Liver (tissue), 9 donors: ENCODE results near the gene PSTPIP1. TPM values are rescaled to one million over a fixed set of nuclear protein-coding genes. Genes with fewer than 3 reads are reported as not detected.

ENCODE experiments used
- DNase-seq: peaks from one replicate; pipeline ENCODE4 v3.0.0-alpha.2; 2017; ENCODE audit warnings: low spot score
- H3K27ac ChIP-seq, 2 donors: one replicate each; pipeline ENCODE4 v1.7.0; 2013; ENCODE audit warnings: inconsistent platforms in 2 of 2, low read length in 2 of 2, control low read depth in 1 of 2, low read depth in 1 of 2, mild to moderate bottlenecking in 1 of 2
- H3K27me3 ChIP-seq, 4 donors: one replicate each; pipeline versions ENCODE4 v1.6.1 to v1.7.0; 2013; ENCODE audit warnings: low read length in 3 of 4, inconsistent platforms in 1 of 4, mild to moderate bottlenecking in 1 of 4, moderate library complexity in 1 of 4; ENCODE audit not compliant: control insufficient read depth in 4 of 4, insufficient read depth in 4 of 4
- H3K36me3 ChIP-seq, 4 donors: one replicate each; pipeline versions ENCODE4 v1.6.1 to v1.7.0; 2013; ENCODE audit warnings: low read length in 3 of 4, mild to moderate bottlenecking in 3 of 4, low read depth in 1 of 4, moderate library complexity in 1 of 4; ENCODE audit not compliant: control insufficient read depth in 4 of 4, insufficient read depth in 3 of 4
- H3K4me1 ChIP-seq, 4 donors: one replicate each; pipeline versions ENCODE4 v1.6.1 to v1.7.0; 2013; ENCODE audit warnings: low read length in 3 of 4, mild to moderate bottlenecking in 3 of 4, moderate library complexity in 1 of 4; ENCODE audit not compliant: control insufficient read depth in 4 of 4, insufficient read depth in 4 of 4
- H3K4me3 ChIP-seq, 3 donors: one replicate each; pipeline versions ENCODE4 v1.6.1 to v1.7.0; 2013; ENCODE audit warnings: low read length in 3 of 3, control low read depth in 1 of 3, low read depth in 1 of 3, mild to moderate bottlenecking in 1 of 3
- H3K9ac ChIP-seq, 2 donors: one replicate each; pipeline ENCODE4 v1.7.0; 2013; ENCODE audit warnings: low read length in 2 of 2, mild to moderate bottlenecking in 2 of 2, moderate library complexity in 2 of 2, control low read depth in 1 of 2, low read depth in 1 of 2
- H3K9me3 ChIP-seq, 4 donors: one replicate each; pipeline versions ENCODE4 v1.6.1 to v1.7.0; 2013; ENCODE audit warnings: low read length in 3 of 4; ENCODE audit not compliant: control insufficient read depth in 4 of 4
- EGR1 ChIP-seq, 2 donors: IDR thresholded peaks; 2 replicates each; pipeline ENCODE4 v1.6.1; 2016 to 2018; ENCODE audit warnings: antibody characterized with exemption in 2 of 2, low read depth in 2 of 2
- FOXA1 ChIP-seq: IDR thresholded peaks from 2 replicates; pipeline ENCODE4 v1.6.1; 2016; ENCODE audit warnings: antibody characterized with exemption
- FOXA2 ChIP-seq: IDR thresholded peaks from 2 replicates; pipeline ENCODE4 v1.6.1; 2016; ENCODE audit warnings: antibody characterized with exemption
- GABPA ChIP-seq, 2 donors: IDR thresholded peaks in 1 of 2; conservative IDR thresholded peaks in 1 of 2; 2 replicates each; pipeline ENCODE4 v1.6.1; 2016; ENCODE audit warnings: antibody characterized with exemption in 2 of 2, mild to moderate bottlenecking in 1 of 2, moderate library complexity in 1 of 2
- HNF4A ChIP-seq, 2 donors: conservative IDR thresholded peaks; 2 replicates each; pipeline ENCODE4 v1.6.1; 2016; ENCODE audit warnings: antibody characterized with exemption in 2 of 2, mild to moderate bottlenecking in 2 of 2
- HNF4G ChIP-seq: IDR thresholded peaks from 2 replicates; pipeline ENCODE4 v1.6.1; 2016; ENCODE audit warnings: antibody characterized with exemption
- JUND ChIP-seq, 2 donors: IDR thresholded peaks; 2 replicates each; pipeline ENCODE4 v1.6.1; 2016; ENCODE audit warnings: antibody characterized with exemption in 2 of 2
- NR2F2 ChIP-seq: IDR thresholded peaks from 2 replicates; pipeline ENCODE4 v1.6.1; 2016; ENCODE audit warnings: antibody characterized with exemption
- RAD21 ChIP-seq, 2 donors: IDR thresholded peaks; 2 replicates each; pipeline ENCODE4 v1.6.1; 2016; ENCODE audit warnings: antibody characterized with exemption in 2 of 2, mild to moderate bottlenecking in 2 of 2
- RXRA ChIP-seq, 2 donors: IDR thresholded peaks; 2 replicates each; pipeline ENCODE4 v1.6.1; 2017 to 2018; ENCODE audit warnings: antibody characterized with exemption in 2 of 2, mild to moderate bottlenecking in 1 of 2
- YY1 ChIP-seq: IDR thresholded peaks from 2 replicates; pipeline ENCODE4 v1.6.1; 2016; ENCODE audit warnings: antibody characterized with exemption, mild to moderate bottlenecking
- WGBS: extraction: QIAGEN DNeasy Blood & Tissue Kit; methylation state at CpG from one replicate; pipeline ENCODE4 v1.1.7; 2013; 5-methylcytosine and 5-hydroxymethylcytosine counted together
- polyA plus RNA-seq, 2 donors: library from polyadenylated mRNA; stranded (reverse) in 1 of 2; unstranded in 1 of 2; fragments of 200-250 nt in 1 of 2; fragments of >200 nt in 1 of 2; fragmentation: Nextera tagmentation in 1 of 2; extraction: Ambion mirVana in 1 of 2; gene quantifications; one replicate each; pipeline versions ENCODE4 v1.2.1 to v1.2.3, GENCODE V29; 2013 to 2015
- total RNA-seq, 2 donors: library from RNA; depleted of rRNA; stranded (reverse); fragments of >200 nt; gene quantifications; one replicate each; pipeline ENCODE4 v1.2.3, GENCODE V29; 2014
- TF ChIP-seq, protein P1 (sequence below): IDR thresholded peaks from 2 replicates; pipeline ENCODE4 v1.6.1; 2016; ENCODE audit warnings: antibody characterized with exemption
- TF ChIP-seq, protein P2 (sequence below): fragments of 150-350 bp; IDR thresholded peaks from 2 replicates; pipeline ENCODE4 v1.5.1; 2017; ENCODE audit warnings: improper control_type of control experiment, low read depth, low read length; ENCODE audit not compliant: missing input control
- TF ChIP-seq, protein P3 (sequence below): IDR thresholded peaks from 2 replicates; pipeline ENCODE4 v1.6.1; 2016; ENCODE audit warnings: antibody characterized with exemption
- donor health status: healthy.
- donor health status: healthy.
- donor health status: healthy.
- donor health status: healthy.
- donor health status: healthy.

Gene PSTPIP1
- total and polyA plus RNA-seq, 4 donors = 1.1 to 4.6 (median 3.0) TPM

DNA sequence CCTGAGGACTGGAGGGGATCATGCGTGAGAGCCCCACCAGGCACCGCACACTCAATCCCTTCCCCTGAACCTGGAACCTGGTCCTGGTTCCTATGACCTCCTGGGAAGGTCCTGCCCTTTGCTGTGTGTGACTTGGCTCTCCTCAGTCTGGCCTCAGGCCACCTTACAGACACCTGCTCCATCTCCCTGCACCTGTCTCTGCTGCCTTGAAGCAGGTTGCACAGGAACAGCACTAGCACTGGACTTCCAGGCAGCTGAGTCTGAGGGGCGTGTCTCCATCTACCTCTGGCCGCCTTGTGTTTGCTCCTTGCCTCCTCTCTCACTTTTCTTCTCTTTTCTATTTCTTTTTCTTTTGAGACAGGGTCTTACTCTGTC, 15.4 kb downstream of the PSTPIP1 start:
- DNase-seq = no peak
- no peaks in the 10 kb centered on the region for H3K4me1 ChIP-seq
- H3K27me3 ChIP-seq = no peaks in the 10 kb centered on the region

DNA sequence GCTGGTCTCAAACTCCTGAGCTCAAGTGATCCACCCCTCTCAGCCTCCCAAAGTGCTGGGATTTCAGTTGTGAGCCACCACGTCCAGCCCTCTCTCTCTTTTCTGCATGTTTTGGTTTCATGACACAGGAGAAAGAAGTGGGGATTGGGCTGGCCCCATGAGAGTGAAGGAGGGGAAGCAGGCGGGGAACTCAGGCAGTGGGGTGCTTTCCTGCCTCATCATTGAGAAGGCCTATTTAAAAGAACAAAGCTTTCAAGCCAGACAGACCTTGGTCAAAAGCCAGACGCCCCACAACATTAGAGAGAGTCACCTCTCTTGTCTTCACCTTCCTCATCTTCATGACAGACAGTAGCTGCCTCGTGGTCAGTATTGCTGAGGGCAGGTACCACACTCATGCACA, 15.9 kb downstream of the PSTPIP1 start:
- H3K27me3 ChIP-seq = no peaks in the 10 kb centered on the region
- H3K4me1 ChIP-seq = no peaks in the 10 kb centered on the region
- H3K36me3 ChIP-seq = no peaks in the 10 kb centered on the region
- no peak overlapping the region for H3K27ac ChIP-seq
- no peak for TF ChIP-seq YY1
- TF ChIP-seq EGR1 (IDR thresholded peaks at IDR 0.05; ENCODE audit: low read depth in 2 of 2) = no peak
- TF ChIP-seq HNF4A (conservative IDR thresholded peaks at IDR 0.05) = no peak
- no peak for TF ChIP-seq FOXA2
- no peaks in the 10 kb centered on the region for H3K9me3 ChIP-seq
- H3K9ac ChIP-seq = no peak overlapping the region
- H3K4me3 ChIP-seq = no peak overlapping the region
- DNase-seq = no peak
- 84% methylated on average over 4 of the region's 4 CpGs for WGBS

More for the DNA sequence above, 15.4 kb downstream of the PSTPIP1 start:
- no peak overlapping the region for H3K27ac ChIP-seq
- TF ChIP-seq EGR1 (IDR thresholded peaks at IDR 0.05; ENCODE audit: low read depth in 2 of 2) (no peak), NR2F2 (no peak), FOXA2 (no peak), RXRA (IDR thresholded peaks at IDR 0.05) (no peak), HNF4G (no peak), GABPA (IDR thresholded peaks at IDR 0.05 in 1 of 2, conservative IDR thresholded peaks at IDR 0.05 in 1 of 2) (no peak), FOXA1 (no peak), RAD21 (IDR thresholded peaks at IDR 0.05) (no peak)
- TF ChIP-seq, protein P1, sequence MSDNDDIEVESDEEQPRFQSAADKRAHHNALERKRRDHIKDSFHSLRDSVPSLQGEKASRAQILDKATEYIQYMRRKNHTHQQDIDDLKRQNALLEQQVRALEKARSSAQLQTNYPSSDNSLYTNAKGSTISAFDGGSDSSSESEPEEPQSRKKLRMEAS = no peak
- TF ChIP-seq, protein P2, sequence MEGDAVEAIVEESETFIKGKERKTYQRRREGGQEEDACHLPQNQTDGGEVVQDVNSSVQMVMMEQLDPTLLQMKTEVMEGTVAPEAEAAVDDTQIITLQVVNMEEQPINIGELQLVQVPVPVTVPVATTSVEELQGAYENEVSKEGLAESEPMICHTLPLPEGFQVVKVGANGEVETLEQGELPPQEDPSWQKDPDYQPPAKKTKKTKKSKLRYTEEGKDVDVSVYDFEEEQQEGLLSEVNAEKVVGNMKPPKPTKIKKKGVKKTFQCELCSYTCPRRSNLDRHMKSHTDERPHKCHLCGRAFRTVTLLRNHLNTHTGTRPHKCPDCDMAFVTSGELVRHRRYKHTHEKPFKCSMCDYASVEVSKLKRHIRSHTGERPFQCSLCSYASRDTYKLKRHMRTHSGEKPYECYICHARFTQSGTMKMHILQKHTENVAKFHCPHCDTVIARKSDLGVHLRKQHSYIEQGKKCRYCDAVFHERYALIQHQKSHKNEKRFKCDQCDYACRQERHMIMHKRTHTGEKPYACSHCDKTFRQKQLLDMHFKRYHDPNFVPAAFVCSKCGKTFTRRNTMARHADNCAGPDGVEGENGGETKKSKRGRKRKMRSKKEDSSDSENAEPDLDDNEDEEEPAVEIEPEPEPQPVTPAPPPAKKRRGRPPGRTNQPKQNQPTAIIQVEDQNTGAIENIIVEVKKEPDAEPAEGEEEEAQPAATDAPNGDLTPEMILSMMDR = no peak
- TF ChIP-seq, protein P3, sequence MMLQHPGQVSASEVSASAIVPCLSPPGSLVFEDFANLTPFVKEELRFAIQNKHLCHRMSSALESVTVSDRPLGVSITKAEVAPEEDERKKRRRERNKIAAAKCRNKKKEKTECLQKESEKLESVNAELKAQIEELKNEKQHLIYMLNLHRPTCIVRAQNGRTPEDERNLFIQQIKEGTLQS = no peak
- no peaks in the 10 kb centered on the region for H3K36me3 ChIP-seq
- 78% methylated on average over 4 of the region's 4 CpGs for WGBS
- H3K9ac ChIP-seq = no peak overlapping the region
- no peak overlapping the region for H3K4me3 ChIP-seq
- no peaks in the 10 kb centered on the region for H3K9me3 ChIP-seq

DNA sequence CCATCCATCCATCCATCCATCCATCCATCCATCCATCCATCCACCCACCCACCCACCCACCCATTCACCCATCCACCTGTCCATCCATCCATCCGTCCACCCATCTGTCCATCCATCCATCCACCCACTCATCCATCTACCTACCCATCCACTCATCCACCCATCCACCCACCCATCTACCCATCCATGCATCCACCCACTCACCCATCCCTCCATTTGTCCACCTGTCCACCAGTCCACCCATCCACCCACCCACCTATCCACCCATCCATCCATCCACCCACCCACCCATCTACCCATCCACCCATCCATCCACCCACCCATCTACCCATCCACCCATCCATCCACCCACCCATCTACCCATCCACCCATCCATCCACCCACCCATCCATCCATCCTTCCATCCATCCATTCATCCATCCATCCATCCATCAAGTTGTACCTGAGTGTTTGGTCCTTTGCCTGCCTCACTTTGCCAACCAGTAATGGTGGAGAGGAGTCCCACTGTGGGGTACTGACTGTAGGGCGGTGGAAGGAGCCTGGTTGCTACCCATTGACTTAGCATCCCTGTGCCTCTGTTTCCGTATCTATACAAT, 17.3 kb downstream of the PSTPIP1 start:
- no peak for DNase-seq
- H3K36me3 ChIP-seq = no peaks in the 10 kb centered on the region
- H3K9me3 ChIP-seq = no peaks in the 10 kb centered on the region
- H3K27me3 ChIP-seq = no peaks in the 10 kb centered on the region
- no peak overlapping the region for H3K9ac ChIP-seq
- TF ChIP-seq JUND (IDR thresholded peaks at IDR 0.05) (no peak), FOXA1 (no peak)
- WGBS = 94% methylated on average over 3 of the region's 3 CpGs
- peak overlapping the region in 1 of 2 donors; percentile 25 for H3K27ac ChIP-seq
- H3K4me3 ChIP-seq = no peak overlapping the region
- no peaks in the 10 kb centered on the region for H3K4me1 ChIP-seq
